Femur (tissue), 1 donor: ENCODE data around the gene KRTAP5-6.

Experiments
- DNase-seq: peaks from one replicate; pipeline ENCODE4 v3.0.0-alpha.2; 2017

The KRTAP5-6 gene

DNA sequence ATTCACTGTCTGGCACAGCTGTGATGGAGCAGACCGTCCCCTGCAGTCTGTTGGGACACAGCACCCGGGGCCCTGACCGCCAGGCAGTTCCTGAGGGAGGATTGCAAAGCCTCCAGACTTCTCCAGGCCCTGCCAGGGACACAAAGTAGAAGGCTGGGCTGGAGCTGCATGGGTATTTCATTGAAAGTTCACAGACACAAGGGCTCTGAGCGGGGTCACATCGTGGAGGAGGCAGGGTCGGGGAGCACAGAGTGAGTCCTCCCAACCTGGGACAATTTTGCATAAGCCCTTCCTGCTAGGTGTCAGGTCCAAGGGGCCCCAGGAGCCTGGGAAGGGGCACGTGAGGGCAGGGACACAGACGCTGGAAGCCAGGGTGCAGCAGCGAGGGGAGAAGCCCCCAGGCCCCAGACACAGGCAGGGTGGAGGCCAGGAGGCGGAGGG lies 37.7 kb downstream of the KRTAP5-6 start:
- no peak for DNase-seq

GRCh38 chr11:1735271-1735670 lies 38.3 kb downstream of the KRTAP5-6 start:
- no peak for DNase-seq

DNA sequence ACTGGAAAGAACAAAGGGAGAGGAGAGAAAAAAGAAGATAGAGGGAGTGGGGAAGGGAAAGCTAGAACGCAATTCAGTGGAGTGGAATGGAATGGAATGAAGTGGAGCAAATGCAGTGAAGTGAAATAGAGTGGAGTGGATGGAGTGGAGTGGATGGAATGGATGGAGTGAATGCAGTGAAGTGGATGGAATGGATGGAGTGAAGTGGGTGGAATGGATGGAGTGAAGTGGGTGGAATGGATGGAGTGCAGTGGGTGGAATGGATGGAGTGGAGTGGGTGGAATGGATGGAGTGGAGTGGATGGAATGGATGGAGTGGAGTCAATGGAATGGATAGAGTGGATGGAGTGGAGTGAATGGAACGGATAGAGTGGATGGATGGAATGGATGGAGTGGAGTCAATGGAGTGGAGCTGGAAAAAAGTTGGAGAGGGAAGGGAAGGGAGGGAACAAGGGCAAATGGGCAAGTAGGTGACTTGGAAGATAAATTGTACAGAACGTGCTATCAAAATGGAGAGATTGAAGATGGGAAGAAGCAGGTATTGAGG lies 39.5 kb downstream of the KRTAP5-6 start:
- no peak for DNase-seq

DNA sequence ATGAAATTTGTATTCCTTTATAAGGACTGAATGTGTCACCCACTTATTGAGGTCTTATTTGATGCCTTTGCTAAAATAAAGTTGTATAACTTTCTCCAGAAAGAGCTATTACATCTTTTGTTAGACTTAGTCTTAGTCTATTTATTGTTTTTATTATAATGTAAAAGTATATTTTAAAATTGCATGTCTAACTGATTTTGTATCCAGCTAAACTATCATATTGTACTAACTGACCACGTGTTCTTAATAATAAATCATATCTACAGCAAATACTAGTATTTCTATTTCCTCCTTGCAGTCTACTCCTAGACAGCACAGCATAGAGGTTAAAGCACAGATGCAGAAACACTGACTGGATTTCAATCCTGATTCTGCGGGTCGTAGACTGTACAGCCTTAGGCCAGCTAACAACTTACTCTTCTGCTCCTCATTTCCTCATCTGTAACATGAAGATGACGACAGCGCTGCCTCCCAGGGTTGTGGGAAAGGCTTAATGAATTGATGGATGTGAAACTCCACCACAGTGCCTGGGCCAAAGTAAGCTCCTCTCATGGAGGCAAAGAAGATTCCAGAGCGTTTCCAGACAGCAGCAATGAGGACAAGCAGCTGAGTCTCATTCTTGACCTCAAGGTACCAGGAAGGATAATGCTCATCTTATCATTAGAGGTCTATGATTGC lies 40.2 kb downstream of the KRTAP5-6 start:
- DNase-seq = no peak

GRCh38 chr11:1738380-1738779 lies 41.4 kb downstream of the KRTAP5-6 start:
- DNase-seq = no peak

GRCh38 chr11:1739576-1739975 lies 42.6 kb downstream of the KRTAP5-6 start:
- no peak for DNase-seq

DNA sequence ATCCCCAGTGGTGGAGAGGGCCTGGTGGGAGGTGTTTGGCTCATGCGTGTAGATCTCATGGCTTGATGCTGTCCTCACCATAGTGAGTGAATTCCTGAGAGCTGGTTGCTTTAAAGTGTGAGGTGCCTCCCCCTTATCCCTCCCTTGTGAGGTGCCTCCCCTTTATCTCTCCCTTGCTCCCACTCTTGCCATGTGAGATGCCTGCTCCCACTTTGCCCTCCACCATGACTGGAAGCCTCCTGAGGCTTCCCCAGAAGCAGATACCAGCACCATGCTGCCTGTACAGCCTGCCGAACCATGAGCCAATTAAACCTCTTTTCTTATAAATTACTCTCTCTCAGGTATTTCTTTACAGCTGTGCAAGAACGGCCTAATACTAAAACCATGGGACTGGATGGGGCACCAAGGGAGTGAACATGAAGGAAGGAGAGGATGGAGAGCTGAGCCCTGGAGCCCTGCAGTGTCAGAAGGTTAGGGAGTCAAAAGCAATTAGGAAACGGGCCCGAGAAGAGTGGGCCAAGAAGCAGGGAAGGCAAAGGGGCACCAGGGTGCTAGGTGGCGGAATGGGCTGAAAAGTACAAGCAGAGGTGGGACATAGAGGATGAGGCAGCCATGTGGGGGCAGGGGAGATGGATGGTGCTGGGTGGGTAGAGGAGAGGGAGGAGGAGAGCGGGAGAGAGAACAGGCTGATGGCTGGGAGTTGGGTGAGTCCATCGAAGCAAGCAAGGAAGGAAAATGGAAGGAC lies 44.0 kb downstream of the KRTAP5-6 start:
- DNase-seq = no peak

DNA sequence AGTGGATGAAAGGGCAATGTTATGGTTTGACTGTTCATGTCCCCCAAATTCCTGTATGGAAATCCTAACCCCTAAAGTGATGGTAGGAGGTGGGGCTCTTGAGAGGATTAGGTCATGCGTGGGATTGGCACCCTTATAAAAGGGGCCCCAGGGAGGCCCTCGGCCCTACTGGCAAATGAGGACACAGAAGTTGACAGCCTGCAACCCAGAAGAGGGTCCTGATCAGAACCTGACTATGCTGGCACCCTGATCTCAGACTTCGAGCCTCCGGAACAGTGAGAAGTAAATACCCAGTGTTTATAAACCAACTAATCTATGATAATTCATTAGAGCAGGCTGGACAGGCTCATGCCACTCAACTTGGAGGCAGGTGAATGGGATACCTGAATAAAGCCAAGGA lies 44.7 kb downstream of the KRTAP5-6 start:
- no peak for DNase-seq

GRCh38 chr11:1742371-1742770 lies 45.4 kb downstream of the KRTAP5-6 start:
- no peak for DNase-seq

GRCh38 chr11:1742869-1743584 lies 46.0 kb downstream of the KRTAP5-6 start:
- no peak for DNase-seq

GRCh38 chr11:1743585-1744136 lies 46.7 kb downstream of the KRTAP5-6 start:
- DNase-seq = no peak

DNA sequence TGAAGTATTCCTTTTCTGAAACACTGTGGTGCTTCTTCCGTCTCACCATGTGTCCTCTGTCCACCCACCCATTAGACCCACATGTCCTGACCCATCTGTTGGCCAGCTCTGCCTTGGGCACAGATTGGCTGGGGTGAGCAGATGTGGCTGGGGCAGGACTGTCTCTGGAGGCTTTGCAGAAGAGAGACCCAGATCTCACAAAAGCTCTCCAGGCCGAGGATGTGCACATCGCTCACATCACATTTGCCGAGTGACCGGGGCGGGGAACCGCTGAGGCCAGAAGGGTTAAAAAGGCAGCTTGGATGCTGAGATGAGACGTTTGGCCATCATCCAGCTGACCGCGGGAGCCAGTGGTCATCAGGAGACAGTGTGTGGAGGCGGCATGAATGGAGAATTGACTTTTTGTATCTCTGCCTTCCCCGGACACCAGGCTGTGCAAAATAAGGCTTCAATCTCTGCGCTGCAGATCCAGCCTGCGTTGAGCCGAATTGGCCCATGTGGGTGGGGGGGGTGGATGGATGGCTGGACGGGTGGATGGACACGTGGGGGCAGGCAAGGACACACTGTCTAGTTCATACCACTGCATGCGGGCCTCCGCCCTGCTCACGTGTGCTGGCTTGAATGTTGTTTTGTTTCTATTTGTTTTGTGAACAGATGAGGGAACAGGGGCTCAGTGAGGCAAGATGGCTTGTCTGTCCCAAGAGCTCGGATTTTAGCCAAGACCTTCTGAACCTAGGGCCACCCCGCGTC lies 47.3 kb downstream of the KRTAP5-6 start:
- DNase-seq = peak; percentile 24

DNA sequence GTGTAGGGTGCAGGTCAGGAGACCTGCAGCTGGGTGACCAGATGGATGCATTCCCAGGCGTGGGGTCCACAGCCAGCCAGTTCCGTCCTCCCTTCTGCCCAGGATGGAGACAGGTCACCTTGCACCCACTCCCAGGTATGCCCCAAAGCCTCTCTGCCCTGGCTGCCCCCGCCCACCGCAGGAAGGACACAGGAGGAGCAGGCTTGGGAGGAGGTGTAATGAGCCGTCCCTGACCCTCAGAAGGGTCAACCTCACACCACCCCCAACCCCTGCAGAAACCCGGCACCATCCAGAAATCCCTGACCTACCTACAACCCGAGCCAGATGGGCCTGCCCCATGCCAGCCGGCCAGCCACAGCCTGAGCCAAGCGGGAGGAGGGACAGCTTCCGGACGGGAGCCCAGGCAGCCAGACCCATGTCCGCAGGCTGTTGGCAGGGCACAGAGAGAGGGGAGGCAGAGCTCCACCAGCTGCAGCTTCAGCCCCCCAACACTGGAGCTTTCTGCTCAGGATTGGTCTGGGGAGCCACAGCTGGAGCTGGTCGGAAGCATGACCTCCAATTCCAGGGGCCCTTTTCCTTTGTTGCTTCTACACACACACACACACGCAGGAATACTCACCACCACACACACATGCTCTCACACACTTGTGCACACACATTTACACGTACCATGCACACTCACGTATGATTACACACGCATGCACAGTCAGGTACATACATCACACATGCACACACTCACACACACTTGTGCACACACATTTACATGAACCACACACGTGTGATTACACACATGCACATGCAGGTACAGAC lies 48.1 kb downstream of the KRTAP5-6 start:
- peak; percentile 36 for DNase-seq

DNA sequence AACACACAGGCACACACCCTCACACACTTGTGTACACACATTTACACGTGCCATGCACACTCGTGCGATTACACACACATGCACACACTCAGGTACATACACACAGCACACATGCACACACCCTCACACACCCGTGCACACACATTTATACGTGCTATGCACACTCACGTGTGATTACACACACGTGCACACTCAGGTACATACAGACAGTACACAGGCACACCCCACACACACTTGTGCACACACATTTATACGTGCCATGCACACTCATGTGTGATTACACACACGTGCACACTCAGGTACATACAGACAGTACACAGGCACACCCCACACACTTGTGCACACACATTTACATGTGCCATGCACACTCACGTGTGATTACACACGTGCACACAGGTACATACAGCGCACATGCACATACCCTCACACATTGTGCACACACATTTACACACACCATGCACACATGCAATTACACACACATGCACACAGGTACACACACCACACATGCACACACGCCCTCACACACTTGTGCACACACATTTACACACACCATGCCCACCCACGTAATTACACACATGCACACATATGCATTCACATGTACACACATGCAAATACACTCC lies 48.8 kb downstream of the KRTAP5-6 start:
- no peak for DNase-seq

DNA sequence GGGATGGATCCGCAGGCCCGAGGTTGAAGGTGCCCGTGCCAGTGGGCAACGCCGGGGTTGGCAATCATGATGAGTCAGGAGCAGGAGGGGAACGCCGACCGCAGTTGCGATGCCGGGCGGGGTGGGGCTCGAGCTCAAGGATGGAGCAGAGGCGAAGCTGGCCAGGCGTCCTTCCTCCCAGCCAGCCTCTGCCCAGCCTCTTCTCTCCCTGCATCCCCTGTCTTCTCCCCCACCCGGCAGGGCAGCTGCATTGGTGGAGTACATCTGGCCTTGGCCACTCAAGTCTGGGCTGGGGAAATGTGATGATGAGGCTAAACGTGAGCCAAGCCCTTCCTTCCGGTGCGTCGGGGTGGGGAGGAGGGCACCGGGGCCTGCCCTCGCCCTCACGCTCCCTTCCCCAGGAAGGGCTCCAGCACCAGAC lies 49.5 kb downstream of the KRTAP5-6 start:
- peak; percentile 22 for DNase-seq

GRCh38 chr11:1746956-1747752 lies 50.2 kb downstream of the KRTAP5-6 start:
- peak; percentile 16 for DNase-seq
